Body of pancreas (tissue), 4 donors: Measurements from ENCODE around the gene SMAD2. TPM values are rescaled to one million over a fixed set of nuclear protein-coding genes. Genes with fewer than 3 reads are reported as not detected.

Experiments used
- ATAC-seq: fragments of 150-250 bp; one replicate; pipeline ENCODE4 v1.9.1; 2016
- DNase-seq, 4 donors: peaks; one replicate each; pipeline ENCODE4 v3.0.0-alpha.2; 2019
- H3K27ac ChIP-seq, 4 donors: fragments of 200-600 bp; sonication (generic); 1 replicate in 3 of 4; 2 replicates in 1 of 4; pipeline versions ENCODE4 v1.5.1 to v1.6.1; 2016 to 2019; ENCODE audit warnings: mild to moderate bottlenecking in 1 of 4, mixed read lengths in 1 of 4, moderate library complexity in 1 of 4
- H3K27me3 ChIP-seq, 2 donors: fragments of 200-600 bp; sonication (generic); one replicate each; pipeline ENCODE4 v1.6.0; 2016; ENCODE audit warnings: mild to moderate bottlenecking in 1 of 2
- H3K36me3 ChIP-seq, 2 donors: fragments of 200-600 bp; sonication (generic); replicated peaks in 1 of 2; 2 replicates each; pipeline ENCODE4 v1.5.1; 2016; ENCODE audit warnings: low read depth in 2 of 2; ENCODE audit not compliant: insufficient read depth in 1 of 2
- H3K4me1 ChIP-seq: fragments of 200-600 bp; sonication (generic); one replicate; pipeline ENCODE4 v1.6.0; 2016
- H3K4me3 ChIP-seq, 2 donors: fragments of 200-600 bp; sonication (generic); 1 replicate in 1 of 2; 2 replicates in 1 of 2; pipeline ENCODE4 v1.5.1; 2016 to 2019
- H3K9me3 ChIP-seq, 3 donors: fragments of 200-600 bp; sonication (generic); 1 replicate in 2 of 3; 2 replicates in 1 of 3; pipeline ENCODE4 v1.5.1; 2016
- POLR2A ChIP-seq, 3 donors: fragments of 450-650 bp; IDR thresholded peaks; one replicate each; pipeline ENCODE4 v1.6.1; 2016; ENCODE audit warnings: antibody characterized with exemption in 3 of 3, mild to moderate bottlenecking in 2 of 3
- WGBS, 2 donors: methylation state at CpG; one replicate each; pipeline ENCODE4 v1.1.5; 2017; 5-methylcytosine and 5-hydroxymethylcytosine counted together
- intact Hi-C: fragments of 100-400 bp; cut with DNase I; formaldehyde crosslinking; loops from one replicate; pipeline ENCODE4 v1.15.1; 2023
- total RNA-seq, 2 donors: library from RNA; depleted of rRNA; stranded (reverse); fragments of >200 nt; gene quantifications; one replicate each; pipeline ENCODE4 v1.1.0, GENCODE V29; 2016
- TF ChIP-seq, protein P1 (sequence below), 7 experiments: fragments of 450-650 bp in 4 of 7; fragments of 200-600 bp in 3 of 7; sonication (generic) in 3 of 7; IDR thresholded peaks; one replicate each; pipeline ENCODE4 v1.5.1; 2016 to 2019; ENCODE audit warnings: antibody characterized with exemption in 7 of 7

Gene SMAD2
- total RNA-seq, 2 donors from 2014 or later: 9.6 to 19.7 TPM

DNA sequence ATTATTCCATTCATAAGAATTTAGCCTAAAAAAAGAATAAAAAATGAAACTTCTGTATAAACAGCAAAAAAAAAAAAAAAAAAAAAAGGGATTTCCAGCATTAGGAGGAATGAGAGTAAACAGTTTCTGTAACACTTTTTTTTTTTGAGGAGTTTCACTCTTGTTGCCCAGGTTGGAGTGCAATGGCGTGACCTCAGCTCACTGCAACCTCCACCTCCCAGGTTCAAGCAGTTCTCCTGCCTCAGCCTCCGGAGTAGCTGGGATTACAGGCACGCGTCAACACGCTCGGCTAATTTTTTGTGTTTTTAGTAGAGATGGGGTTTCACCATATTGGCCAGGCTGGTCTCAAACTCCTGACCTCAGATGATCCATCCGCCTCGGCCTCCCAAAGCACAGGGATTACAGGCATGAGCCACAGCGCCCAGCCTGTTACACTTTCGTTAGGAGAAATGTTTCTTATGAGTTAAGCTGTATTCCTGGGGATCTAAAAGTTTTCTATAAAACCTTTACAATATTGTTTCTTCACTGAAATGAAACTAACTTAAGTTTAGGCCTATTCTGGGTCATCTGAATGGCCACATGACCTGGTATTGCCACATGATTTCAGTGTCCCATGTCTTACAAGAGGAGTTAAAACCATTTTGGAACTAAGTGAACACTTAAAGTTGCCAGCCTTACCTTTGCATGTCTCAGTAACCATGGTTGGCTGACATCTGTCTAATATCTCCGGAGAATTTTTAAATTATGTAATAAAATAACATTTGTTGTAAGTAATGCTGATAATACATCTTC lies 17.5 kb downstream of the SMAD2 start:
- Histone ChIP-seq H3K9me3 (no peaks in the 10 kb centered on the region), H3K27ac (peak overlapping the region in 1 of 4 donors; percentile 15), H3K36me3 (no peaks in the 10 kb centered on the region), H3K27me3 (no peaks in the 10 kb centered on the region), H3K4me1 (peaks cover 25% of the 10 kb centered on the region), H3K4me3 (no peak overlapping the region)
- no peak for DNase-seq
- intact Hi-C loops: no loop called here
- 91% methylated on average over 11 of the region's 11 CpGs for WGBS, 2 donors
- TF ChIP-seq, protein P1, sequence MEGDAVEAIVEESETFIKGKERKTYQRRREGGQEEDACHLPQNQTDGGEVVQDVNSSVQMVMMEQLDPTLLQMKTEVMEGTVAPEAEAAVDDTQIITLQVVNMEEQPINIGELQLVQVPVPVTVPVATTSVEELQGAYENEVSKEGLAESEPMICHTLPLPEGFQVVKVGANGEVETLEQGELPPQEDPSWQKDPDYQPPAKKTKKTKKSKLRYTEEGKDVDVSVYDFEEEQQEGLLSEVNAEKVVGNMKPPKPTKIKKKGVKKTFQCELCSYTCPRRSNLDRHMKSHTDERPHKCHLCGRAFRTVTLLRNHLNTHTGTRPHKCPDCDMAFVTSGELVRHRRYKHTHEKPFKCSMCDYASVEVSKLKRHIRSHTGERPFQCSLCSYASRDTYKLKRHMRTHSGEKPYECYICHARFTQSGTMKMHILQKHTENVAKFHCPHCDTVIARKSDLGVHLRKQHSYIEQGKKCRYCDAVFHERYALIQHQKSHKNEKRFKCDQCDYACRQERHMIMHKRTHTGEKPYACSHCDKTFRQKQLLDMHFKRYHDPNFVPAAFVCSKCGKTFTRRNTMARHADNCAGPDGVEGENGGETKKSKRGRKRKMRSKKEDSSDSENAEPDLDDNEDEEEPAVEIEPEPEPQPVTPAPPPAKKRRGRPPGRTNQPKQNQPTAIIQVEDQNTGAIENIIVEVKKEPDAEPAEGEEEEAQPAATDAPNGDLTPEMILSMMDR (IDR thresholded peaks at IDR 0.05): no peak
- no peak for TF ChIP-seq POLR2A (IDR thresholded peaks at IDR 0.05)
- no peak for ATAC-seq

- 71 to 76% methylated on average over 1 of the region's 1 CpG for WGBS, 2 donors
- Histone ChIP-seq H3K36me3 (no peaks in the 10 kb centered on the region), H3K9me3 (no peaks in the 10 kb centered on the region), H3K27me3 (no peaks in the 10 kb centered on the region), H3K4me3 (no peak overlapping the region), H3K27ac (peak overlapping the region in 1 of 4 donors; percentile 15), H3K4me1 (peaks cover 25% of the 10 kb centered on the region)
- intact Hi-C loops: no loop called here
- no peak for DNase-seq
- ATAC-seq: no peak
- TF ChIP-seq, protein P1 (IDR thresholded peaks at IDR 0.05): no peak
- no peak for TF ChIP-seq POLR2A (IDR thresholded peaks at IDR 0.05)
Observed at GRCh38 chr18:47912343-47912742, 18.1 kb downstream of the SMAD2 start.

DNA sequence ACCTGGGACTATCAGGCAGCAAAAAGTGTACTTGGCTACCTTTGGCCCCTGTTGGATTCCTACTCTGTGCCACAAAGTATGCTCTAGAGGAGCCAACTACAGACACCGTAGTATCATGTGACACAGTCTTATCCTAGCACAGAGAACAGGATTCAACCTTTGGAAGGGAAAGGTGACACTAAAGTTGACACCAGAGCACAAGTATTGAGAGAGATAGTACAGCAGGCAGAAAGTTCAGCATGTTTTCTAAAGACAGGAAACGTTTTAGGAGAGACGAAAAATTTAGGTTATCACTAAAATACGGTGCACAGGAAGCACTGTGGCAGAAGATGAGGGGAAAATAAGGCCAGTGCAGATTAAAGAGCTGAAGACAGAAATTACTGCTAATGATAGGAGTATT lies 18.6 kb downstream of the SMAD2 start:
- ATAC-seq (peak; percentile 15), DNase-seq (no peak)
- Histone ChIP-seq H3K4me1 (peaks cover 25% of the 10 kb centered on the region), H3K27ac (no peak overlapping the region), H3K4me3 (no peak overlapping the region), H3K9me3 (no peaks in the 10 kb centered on the region), H3K36me3 (no peaks in the 10 kb centered on the region), H3K27me3 (no peaks in the 10 kb centered on the region)
- intact Hi-C loops: no loop called here
- WGBS, 2 donors: 67 to 72% methylated on average over 4 of the region's 4 CpGs
- TF ChIP-seq, protein P1 (IDR thresholded peaks at IDR 0.05): no peak
- no peak for TF ChIP-seq POLR2A (IDR thresholded peaks at IDR 0.05)

DNA sequence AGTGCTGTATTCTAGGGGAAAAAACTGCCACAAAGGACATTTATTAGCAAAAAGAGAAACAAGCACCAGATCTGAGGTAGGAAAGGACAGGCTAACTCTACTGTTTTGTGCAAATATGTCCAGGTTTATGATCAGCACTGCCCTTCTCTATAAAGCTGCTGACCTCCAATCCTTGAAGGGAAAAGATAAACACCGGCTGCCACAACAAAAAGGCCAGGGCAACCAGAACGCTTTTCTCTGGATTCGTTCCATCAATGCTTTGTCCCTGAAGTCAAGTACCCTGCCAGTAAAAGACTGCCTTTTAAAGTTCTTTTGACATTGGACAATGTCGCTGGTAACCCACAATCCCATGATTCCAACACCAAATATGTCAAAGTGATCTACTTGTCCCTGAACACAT lies 21.0 kb downstream of the SMAD2 start:
- Histone ChIP-seq H3K27me3 (no peaks in the 10 kb centered on the region), H3K4me3 (no peak overlapping the region), H3K9me3 (no peaks in the 10 kb centered on the region), H3K4me1 (peaks cover 25% of the 10 kb centered on the region), H3K36me3 (no peaks in the 10 kb centered on the region), H3K27ac (no peak overlapping the region)
- DNase-seq (no peak), ATAC-seq (no peak)
- TF ChIP-seq POLR2A (IDR thresholded peaks at IDR 0.05): no peak
- TF ChIP-seq, protein P1 (IDR thresholded peaks at IDR 0.05): no peak
- 75 to 77% methylated on average over 4 of the region's 4 CpGs for WGBS, 2 donors
- intact Hi-C loops: no loop called here

- no peaks in the 10 kb centered on the region for H3K27me3 ChIP-seq
- 82 to 86% methylated on average over 6 of the region's 6 CpGs for WGBS, 2 donors
- H3K36me3 ChIP-seq: no peaks in the 10 kb centered on the region
- intact Hi-C loops: no loop called here
- H3K27ac ChIP-seq: no peak overlapping the region
- peaks cover 17% of the 10 kb centered on the region for H3K4me1 ChIP-seq
- no peak for TF ChIP-seq POLR2A (IDR thresholded peaks at IDR 0.05)
- TF ChIP-seq, protein P1 (IDR thresholded peaks at IDR 0.05): no peak
- ATAC-seq (no peak), DNase-seq (no peak)
- no peaks in the 10 kb centered on the region for H3K9me3 ChIP-seq
- H3K4me3 ChIP-seq: no peak overlapping the region
Observed at GRCh38 chr18:47908592-47908991, 21.9 kb downstream of the SMAD2 start.
